Measurements from ENCODE around the gene GNG7. TPM values are rescaled to one million over a fixed set of nuclear protein-coding genes. Genes with fewer than 3 reads are reported as not detected.
A peak's percentile ranks its signal among the peaks of the same experiment; 100 is the strongest.

Gene GNG7
- total RNA-seq, 2 donors from 2014 or later, result 12.3 to 12.4 TPM

GRCh38 chr19:2485428-2485827 lies 217.1 kb downstream of the GNG7 start:
- Mint-ChIP-seq H3K27me3 (ENCODE audit: insufficient read depth) (peaks cover 44% of the 10 kb centered on the region), H3K4me1 (no peaks in the 10 kb centered on the region), H3K9me3 (peaks cover 15% of the 10 kb centered on the region), H3K36me3 (ENCODE audit: low read depth) (no peaks in the 10 kb centered on the region), H3K27ac (no peak overlapping the region), H3K4me3 (no peak overlapping the region)
- Histone ChIP-seq H3K4me1 (ENCODE audit: control insufficient read depth, insufficient read depth, low read length) (no peaks in the 10 kb centered on the region), H3K36me3 (ENCODE audit: control insufficient read depth, insufficient read depth, low read length) (no peaks in the 10 kb centered on the region), H3K9me3 (ENCODE audit: control insufficient read depth, low read length) (peaks cover 4% of the 10 kb centered on the region), H3K27ac (ENCODE audit: low read depth, low read length) (no peak overlapping the region), H3K27me3 (ENCODE audit: control insufficient read depth, insufficient read depth, low read length, poor library complexity, severe bottlenecking) (peaks cover 24% of the 10 kb centered on the region), H3K9ac (ENCODE audit: extremely low read depth, low read length, poor library complexity, severe bottlenecking) (no peak overlapping the region), H3K4me3 (ENCODE audit: low read length) (no peak overlapping the region)
- WGBS, 2 experiments (ENCODE audit: insufficient coverage in 1 of 2, insufficient read length in 1 of 2), result 79 to 85% methylated on average over 5 to 8 of the region's 8 CpGs
- TF ChIP-seq CTCF (conservative IDR thresholded peaks at IDR 0.05), result no peak
- peak; percentile 44 for DNase-seq

- Histone ChIP-seq H3K4me1 (ENCODE audit: control insufficient read depth, insufficient read depth, low read length) (no peaks in the 10 kb centered on the region), H3K9me3 (ENCODE audit: control insufficient read depth, low read length) (peaks cover 4% of the 10 kb centered on the region), H3K27ac (ENCODE audit: low read depth, low read length) (no peak overlapping the region), H3K36me3 (ENCODE audit: control insufficient read depth, insufficient read depth, low read length) (no peaks in the 10 kb centered on the region), H3K4me3 (ENCODE audit: low read length) (no peak overlapping the region), H3K9ac (ENCODE audit: extremely low read depth, low read length, poor library complexity, severe bottlenecking) (no peak overlapping the region), H3K27me3 (ENCODE audit: control insufficient read depth, insufficient read depth, low read length, poor library complexity, severe bottlenecking) (peaks cover 17% of the 10 kb centered on the region)
- TF ChIP-seq CTCF (conservative IDR thresholded peaks at IDR 0.05), result no peak
- peaks cover 39% of the 10 kb centered on the region for H3K27me3 Mint-ChIP-seq (ENCODE audit: insufficient read depth)
- DNase-seq, result no peak
- WGBS, 2 experiments (ENCODE audit: insufficient coverage in 1 of 2, insufficient read length in 1 of 2), result 90 to 96% methylated on average over 8 to 13 of the region's 13 CpGs
- H3K9me3 Mint-ChIP-seq, result peaks cover 15% of the 10 kb centered on the region
- H3K4me1 Mint-ChIP-seq, result no peaks in the 10 kb centered on the region
- no peak overlapping the region for H3K27ac Mint-ChIP-seq
- no peak overlapping the region for H3K4me3 Mint-ChIP-seq
- H3K36me3 Mint-ChIP-seq (ENCODE audit: low read depth), result no peaks in the 10 kb centered on the region
Observed at GRCh38 chr19:2484178-2484937, 218.1 kb downstream of the GNG7 start.

GRCh38 chr19:2483484-2484151 lies 218.9 kb downstream of the GNG7 start:
- H3K36me3 Mint-ChIP-seq (ENCODE audit: low read depth), result no peaks in the 10 kb centered on the region
- Histone ChIP-seq H3K4me3 (ENCODE audit: low read length) (no peak overlapping the region), H3K9ac (ENCODE audit: extremely low read depth, low read length, poor library complexity, severe bottlenecking) (no peak overlapping the region), H3K9me3 (ENCODE audit: control insufficient read depth, low read length) (peaks cover 4% of the 10 kb centered on the region), H3K27me3 (ENCODE audit: control insufficient read depth, insufficient read depth, low read length, poor library complexity, severe bottlenecking) (peaks cover 10% of the 10 kb centered on the region), H3K27ac (ENCODE audit: low read depth, low read length) (no peak overlapping the region), H3K4me1 (ENCODE audit: control insufficient read depth, insufficient read depth, low read length) (no peaks in the 10 kb centered on the region), H3K36me3 (ENCODE audit: control insufficient read depth, insufficient read depth, low read length) (no peaks in the 10 kb centered on the region)
- H3K4me3 Mint-ChIP-seq, result no peak overlapping the region
- WGBS, 2 experiments (ENCODE audit: insufficient coverage in 1 of 2, insufficient read length in 1 of 2), result 96 to 100% methylated on average over 2 to 4 of the region's 4 CpGs
- H3K9me3 Mint-ChIP-seq, result peaks cover 15% of the 10 kb centered on the region
- H3K27me3 Mint-ChIP-seq (ENCODE audit: insufficient read depth), result peaks cover 36% of the 10 kb centered on the region
- no peak overlapping the region for H3K27ac Mint-ChIP-seq
- peak; percentile 30 for DNase-seq
- TF ChIP-seq CTCF (conservative IDR thresholded peaks at IDR 0.05), result no peak
- no peaks in the 10 kb centered on the region for H3K4me1 Mint-ChIP-seq
